NCI-H526 treated with DMSO at 0.1 percent for 48 hours (cell line): ENCODE measurements around the gene PPP1R1B.
A peak's percentile ranks its signal among the peaks of the same experiment; 100 is the strongest.

Experiments used
- DNase-seq: peaks from one replicate; lab custom pipeline; 2025; lab: John Stamatoyannopoulos, UW

Gene PPP1R1B

DNA sequence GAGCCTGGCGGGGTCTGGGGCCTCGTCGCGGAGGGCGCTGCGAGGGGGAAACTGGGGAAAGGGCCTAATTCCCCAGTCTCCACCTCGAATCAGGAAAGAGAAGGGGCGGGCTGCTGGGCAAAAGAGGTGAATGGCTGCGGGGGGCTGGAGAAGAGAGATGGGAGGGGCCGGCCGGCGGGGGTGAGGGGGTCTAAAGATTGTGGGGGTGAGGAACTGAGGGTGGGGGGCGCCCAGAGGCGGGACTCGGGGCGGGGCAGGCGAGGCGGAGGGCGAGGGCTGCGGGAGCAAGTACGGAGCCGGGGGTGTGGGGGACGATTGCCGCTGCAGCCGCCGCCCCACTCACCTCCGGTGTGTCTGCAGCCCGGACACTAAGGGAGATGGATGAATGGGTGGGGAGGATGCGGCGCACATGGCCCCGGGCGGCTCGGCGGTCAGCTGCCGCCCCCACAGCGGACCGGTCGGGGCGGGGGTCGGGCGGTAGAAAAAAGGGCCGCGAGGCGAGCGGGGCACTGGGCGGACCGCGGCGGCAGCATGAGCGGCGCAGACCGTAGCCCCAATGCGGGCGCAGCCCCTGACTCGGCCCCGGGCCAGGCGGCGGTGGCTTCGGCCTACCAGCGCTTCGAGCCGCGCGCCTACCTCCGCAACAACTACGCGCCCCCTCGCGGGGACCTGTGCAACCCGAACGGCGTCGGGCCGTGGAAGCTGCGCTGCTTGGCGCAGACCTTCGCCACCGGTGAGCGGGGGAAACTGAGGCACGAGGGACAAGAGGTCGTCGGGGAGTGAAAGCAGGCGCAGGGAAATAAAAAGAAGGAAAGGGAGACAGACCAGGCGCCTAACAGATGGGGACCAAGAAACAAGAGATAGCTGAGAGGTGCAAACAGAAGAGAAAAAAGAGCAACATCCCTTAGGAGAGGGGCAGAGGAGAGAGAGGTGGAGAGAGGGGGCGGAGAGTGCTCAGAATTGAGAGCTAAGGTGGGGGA, 41.5 kb downstream of the PPP1R1B start, which contains the start of gene PNMT:
Gene PNMT, plus strand, starts transcription at position 509 of the 980 bp plus-strand sequence. Its CDS starts 23 bp downstream, at position 532.
- peak; percentile 26 for DNase-seq

GRCh38 chr17:39669897-39670735, 43.4 kb downstream of the PPP1R1B start:
- no peak for DNase-seq

- DNase-seq = no peak
Measured at GRCh38 chr17:39670746-39671145, 44.0 kb downstream of the PPP1R1B start.

- DNase-seq = no peak
Measured at GRCh38 chr17:39671651-39672521, 45.1 kb downstream of the PPP1R1B start.

DNA sequence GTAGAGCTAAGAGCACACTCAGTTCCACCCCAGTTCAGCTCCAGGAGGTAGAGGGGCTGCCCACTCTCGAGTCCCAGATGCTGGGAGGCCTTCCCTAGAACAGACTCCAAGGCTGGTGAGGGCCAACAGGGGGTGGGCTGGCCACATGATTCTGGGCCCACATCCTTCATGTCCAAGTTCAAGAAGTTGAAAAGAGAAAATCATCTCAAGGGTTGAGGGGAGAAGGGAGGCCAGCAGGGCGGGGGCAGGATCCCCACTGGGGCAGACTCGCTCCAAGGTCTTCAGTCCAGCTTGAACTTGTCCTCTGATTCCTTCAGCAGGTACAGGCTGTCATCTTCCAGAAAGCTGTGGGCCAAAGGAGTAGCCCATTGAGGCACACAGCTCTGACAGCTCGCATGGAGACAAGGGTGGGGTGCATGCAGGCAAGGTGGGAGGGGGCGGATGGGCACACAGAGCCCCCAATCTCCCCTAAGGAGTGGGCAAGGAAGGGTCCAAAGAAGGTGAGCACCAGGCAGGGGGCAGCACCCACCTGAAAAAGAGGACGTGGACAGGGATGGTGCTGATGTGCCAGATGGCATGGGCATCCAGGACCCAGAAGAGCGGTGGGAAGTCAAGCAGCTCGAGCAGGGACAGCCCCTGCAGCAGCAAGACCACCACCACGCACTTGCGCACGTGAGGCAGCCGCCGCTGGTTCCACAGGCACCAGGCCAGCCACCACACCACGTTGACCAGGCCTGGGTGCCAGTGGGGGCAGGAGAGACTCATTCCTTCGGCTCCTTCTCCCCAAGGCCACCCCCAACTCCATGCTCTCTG, 46.0 kb downstream of the PPP1R1B start:
- no peak for DNase-seq

GRCh38 chr17:39673335-39674081, 46.8 kb downstream of the PPP1R1B start:
- DNase-seq = no peak

DNA sequence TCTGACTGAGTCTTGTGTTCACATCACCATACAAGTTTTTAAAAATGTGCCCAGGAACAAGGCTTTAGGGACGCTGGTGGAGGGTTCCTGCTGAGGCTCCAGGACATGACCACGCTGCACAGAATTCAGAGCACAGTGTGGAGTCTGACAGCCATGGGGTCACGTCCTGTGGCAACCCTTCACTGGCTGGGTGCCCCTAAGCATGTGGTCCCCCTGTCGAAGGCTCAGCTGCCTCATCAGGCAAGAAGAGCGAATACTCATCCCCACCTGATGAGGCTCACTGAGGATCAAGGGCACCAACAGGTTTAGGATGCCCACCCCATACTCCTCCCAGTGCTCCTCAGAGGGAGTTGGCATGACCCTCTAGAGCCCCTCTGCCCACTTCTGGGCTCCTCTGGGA, 47.4 kb downstream of the PPP1R1B start:
- no peak for DNase-seq

GRCh38 chr17:39674702-39675389, 48.1 kb downstream of the PPP1R1B start:
- DNase-seq = no peak

DNA sequence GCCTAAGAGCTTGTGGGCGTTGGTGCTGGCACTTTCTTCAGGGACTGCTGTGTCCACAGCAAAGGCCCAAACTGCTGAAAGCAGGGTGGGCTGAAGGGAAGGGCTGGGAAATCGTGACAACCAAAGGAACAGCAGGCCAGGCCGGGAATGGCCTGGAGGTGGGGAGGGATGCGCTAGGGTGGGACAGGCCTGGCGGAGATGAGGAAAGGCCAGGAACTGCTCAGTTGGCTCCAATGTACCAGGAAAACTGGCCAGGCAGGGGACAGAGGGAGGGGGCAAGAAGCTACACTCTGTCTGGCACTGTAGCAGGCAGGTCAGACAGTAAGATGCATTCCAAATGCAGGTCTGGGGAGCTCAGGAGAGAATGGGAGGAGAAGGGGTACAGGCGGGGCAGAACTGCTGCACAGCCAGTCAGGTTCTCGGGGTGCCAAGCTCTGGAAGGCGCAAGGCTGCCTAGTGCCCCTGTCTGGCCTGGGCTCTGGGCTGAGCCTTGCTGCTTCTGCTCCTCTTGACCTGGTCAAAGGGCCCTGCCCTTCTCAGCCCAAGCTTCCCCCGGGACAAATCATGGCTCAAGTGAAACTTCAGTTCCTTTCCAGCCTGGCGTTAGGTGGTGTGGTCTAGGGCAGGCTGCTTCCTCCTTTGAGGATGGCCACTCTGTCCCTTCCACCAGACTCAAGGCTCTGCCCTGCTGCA, 48.8 kb downstream of the PPP1R1B start:
- no peak for DNase-seq

GRCh38 chr17:39676198-39676819, 49.6 kb downstream of the PPP1R1B start:
- no peak for DNase-seq

DNA sequence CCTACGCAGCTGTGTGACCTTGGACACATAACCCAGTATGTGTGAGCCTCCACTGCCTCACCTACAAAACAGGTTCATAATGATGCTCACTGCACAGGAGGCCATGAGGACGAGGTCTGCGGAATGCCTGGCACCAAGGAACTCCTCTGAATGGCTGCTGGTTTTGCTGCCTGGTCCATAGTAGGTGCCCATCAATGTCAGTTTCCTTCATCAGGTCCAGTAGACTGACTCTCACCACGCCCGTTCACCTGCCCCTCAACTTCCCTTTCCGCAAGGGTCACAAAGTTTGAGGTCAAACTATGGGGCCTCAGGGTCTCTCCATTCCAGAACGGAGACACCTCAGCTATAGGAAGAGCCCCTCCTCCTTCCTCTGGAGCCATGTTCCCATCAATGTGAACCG, 50.3 kb downstream of the PPP1R1B start:
- DNase-seq = no peak

DNA sequence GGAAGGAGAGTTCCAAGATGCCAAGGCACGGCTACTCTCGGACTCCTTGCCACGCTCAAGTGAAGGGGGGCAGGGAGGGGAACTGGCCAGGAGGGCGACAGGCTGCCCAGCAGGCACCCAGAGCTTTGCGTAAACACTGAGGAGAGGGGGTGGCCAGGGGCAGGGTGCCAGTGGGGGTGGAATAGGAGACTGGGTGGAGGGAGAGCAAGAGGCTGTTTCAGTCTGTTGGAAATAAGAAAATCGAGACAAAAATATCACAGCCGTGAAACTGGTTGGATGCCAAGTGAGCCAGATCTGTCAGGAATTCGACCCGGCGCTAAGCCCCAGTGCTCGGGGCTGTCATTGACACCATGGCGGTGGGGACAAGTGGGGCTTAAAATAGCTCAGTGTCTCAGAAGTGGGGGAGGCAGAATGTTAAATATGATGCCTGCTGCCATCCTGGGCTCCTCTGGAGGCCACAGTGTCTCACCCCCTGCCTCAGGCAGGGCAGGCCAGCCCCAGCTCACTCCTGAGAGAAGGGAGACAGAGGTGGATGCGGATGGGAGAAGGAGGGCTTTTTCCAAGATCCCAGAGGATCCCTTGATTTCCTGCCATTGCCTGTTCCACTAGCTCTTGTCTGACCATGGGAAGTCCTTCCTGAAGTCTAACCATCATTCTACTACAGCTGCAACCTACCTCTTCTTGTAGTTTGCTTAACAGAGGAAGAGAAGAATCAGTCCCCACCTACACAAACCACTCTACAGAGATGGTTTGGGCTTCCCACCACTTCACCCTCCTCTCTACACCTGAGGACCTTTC, 51.0 kb downstream of the PPP1R1B start:
- DNase-seq = no peak

- no peak for DNase-seq
Measured at GRCh38 chr17:39678340-39679116, 51.8 kb downstream of the PPP1R1B start.

DNA sequence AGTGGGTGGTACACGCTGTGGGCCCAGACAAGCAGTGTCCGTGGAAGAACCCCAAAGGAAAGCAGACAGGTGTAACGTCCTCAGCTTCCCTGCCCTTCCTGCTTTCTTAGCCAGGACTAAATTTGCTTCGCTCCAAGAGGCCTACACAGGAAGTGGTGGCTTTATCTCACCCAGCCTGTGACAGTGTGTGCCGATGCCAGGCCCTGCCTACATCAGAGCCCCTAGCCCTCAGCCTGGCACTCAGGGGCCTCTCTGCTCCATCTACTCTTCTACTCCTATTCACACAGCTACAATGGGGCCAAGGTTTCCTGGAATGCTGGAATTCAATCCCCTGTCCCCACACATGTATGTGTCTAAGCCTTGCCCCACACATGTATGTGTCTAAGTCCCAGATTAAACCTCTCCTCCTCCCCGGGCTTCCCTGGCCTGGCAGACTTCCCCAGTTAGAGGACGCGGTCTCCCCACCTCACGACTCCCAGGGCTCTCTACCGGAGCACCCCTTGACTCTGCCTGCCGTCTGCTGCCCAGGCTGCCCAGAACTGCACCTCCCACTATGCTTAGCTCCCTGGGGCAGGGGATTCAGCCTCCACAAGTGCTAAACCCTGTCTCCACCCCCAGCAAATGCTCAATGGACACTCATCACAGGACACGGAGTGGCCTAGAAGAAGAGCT, 52.9 kb downstream of the PPP1R1B start:
- DNase-seq = no peak

DNA sequence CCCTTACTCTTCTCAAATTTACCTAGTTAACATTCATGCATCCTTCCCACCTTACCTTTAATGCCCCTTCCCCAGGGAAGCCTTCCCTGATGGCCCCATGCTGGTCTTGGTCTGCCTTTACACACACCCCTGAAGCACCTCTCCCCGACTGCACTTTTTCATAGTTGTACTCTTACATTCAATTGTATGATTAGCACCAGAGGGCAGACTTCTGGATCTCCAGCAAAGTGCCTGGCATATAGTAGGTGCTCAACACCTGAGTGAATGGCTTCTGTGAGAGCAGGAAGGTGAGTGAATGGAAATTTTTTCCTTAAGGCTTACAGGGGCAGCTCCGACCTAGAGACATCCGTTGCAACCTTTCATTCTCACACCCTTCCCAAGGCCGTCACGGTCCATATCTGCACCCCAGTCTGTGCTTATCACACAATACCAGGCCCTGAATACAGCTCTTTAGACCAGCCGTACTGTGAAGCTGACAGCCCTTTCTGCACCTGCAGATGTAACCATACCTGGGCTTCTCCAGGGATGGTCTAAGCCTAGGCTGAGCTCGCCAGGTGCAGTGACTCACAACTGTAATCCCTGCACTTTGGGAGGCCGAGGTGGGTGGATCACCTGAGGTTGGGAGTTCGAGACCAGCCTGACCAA, 56.7 kb downstream of the PPP1R1B start:
- no peak for DNase-seq
